IPS-NIHi11 (cell line): Measurements from ENCODE around the gene GLYAT.
"Not testable (repeated sequence)": the region's sequence is repeated elsewhere in the genome, so short reads cannot be mapped to it uniquely, and the experiment has no call there.

Experiments used
- DNase-seq: peaks from one replicate; pipeline ENCODE4 v3.0.0; 2012; ENCODE audit warnings: mixed read lengths, low spot score

Gene GLYAT

DNA sequence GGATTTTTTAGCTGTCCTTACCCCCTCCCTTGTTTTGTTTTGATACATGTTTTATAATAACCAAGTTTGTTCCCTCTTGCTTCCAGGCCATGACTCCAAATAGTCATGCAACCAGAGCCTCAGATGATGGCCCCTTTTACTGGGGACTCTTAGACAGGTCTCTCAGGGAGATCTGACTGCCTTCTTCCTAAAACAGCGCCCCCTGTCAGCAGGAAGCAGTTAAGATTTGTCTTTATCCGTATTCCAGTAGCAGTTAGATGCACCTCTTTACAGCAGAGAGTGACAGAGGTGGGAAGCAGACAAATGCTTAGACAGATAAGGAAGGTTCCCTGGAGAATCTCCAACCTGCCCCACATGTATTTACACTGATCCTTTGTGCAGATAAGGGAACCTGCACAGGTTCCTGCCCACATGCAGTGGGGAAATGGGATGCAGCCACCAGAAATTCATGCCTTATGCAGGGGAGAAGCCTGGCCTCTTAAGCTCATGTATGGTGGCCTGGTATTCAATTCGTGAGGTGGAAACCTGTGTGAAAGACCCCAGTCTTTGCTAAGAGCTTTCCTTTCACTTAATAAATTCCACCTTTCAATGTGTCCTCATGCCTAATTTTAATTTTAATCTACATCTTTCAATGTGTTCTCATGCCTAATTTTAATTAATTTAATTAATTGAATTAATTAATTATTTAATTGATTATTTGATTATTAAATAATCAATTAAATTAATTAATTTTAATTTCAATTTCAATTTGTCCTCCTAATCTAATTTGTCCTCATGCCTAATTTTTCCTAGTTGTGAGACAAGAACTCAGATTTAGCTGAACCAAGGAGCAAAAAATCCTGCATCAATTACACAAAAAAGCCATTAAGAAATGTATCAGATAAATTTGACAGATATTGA lies 11.5 kb upstream of the GLYAT start:
- DNase-seq: no peak

DNA sequence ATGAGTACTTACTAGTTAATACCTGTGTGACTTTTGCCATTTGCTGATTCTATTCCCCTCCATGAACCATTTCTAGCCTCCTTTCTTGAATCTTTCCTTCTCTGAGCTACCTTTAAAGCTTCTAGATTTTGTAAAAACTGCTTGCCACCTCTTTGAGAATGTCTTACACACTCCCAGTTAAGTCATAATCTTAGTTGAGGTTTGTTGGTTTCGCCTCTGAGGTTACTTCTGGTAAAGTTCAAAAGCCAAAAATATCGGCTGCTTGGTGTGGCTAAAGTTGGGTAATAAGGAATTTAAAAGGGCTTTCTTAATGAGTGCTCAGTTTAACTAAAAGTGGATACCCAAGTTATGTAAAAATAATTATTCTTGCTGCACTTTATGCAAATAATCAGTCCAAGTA lies 10.4 kb upstream of the GLYAT start:
- DNase-seq: no peak

DNA sequence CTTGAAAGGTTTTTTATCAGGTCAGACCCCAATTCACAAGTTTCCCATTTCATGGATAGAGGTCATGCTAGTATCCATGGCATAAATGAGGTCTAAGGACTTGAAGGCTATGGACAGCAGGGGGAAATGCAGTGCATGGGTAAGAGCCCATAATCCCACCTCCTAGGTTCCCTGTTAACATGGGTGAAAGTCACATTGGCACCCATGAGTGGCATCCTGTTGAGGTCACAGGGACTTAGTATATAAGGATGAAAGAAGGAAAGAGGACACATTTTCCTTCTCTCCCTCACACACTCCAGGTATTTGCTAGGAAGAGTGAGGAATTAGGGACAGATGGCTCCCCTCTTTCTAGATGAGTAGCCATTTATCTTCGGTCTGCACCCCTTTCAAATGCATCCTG lies 9.4 kb upstream of the GLYAT start:
- no peak for DNase-seq

GRCh38 chr11:58740447-58740846 lies 8.7 kb upstream of the GLYAT start:
- DNase-seq: no peak

GRCh38 chr11:58739725-58740430 lies 8.1 kb upstream of the GLYAT start:
- no peak for DNase-seq

DNA sequence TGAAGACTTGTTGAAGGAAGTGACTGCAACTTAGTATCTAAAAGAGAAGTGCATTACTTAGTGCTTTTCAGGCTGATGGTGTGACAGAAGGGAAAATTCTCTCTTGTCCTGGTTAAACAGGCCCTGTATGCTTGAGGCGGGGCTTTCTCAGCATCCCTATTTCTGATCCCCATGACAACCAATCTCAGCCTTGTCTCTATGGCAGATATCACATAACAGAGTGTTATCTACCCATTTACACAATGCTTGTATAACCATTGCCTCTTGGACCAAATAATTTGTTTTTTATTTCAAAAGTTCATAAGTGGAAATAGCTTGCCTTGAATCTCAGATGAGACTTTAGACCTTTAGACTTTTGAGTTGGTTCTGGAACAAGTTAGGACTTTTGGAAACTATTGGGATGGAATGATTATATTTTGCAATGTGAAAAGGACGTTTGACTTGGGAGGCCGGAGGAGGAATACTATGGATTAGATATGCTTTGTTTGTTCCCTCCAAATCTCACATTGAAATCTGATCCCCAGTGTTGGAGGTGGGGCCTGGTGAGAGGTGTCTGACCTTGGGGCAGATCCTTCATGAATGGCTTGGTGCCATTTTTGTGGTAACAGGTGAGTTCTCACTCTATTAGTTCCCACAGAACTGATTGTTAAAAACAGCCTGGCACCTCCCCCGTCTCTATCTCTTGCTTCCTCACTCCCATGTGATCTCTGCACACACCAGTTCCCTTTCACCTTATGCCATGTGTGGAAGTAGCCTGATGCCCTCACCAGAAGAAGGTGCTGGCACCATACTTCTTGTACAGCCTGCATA lies 3.1 kb upstream of the GLYAT start:
- no peak for DNase-seq

- DNase-seq: no peak
Observed at GRCh38 chr11:58730507-58731089, 1.1 kb downstream of the GLYAT start.

- DNase-seq: no peak
Observed at GRCh38 chr11:58727415-58727797, 4.3 kb downstream of the GLYAT start.

DNA sequence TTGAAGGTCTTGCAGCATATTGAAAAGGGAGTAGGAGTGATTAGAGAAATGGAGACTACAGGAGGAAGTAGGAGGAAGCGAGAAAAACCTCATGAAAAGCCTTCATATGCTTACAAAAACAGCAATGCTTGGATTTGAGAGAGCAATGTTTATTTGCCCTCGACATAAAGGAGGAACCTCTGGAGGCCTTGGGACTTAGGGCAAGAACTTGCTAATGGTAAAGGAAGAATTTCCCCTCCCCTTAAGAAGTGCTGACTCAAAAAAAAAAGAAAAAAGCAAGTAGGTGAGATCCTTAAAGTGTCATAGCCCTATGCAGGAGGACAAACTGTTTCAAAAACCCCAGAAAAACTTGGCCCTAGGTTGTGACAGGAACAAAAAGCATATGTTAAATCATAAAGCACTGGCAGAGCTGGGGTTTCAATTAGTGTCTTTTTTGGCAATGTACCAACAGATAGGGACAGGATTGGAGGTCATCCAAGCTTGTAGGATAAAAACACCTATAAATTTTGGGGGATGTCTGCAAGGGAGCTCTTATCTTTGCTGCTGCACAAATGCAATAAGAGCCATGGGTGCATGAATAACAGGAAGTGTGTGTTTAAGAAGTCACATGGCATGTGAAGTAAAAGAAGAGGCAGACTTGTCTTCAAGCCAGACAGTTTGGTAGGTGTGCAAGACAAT lies 4.9 kb downstream of the GLYAT start:
- no peak for DNase-seq

DNA sequence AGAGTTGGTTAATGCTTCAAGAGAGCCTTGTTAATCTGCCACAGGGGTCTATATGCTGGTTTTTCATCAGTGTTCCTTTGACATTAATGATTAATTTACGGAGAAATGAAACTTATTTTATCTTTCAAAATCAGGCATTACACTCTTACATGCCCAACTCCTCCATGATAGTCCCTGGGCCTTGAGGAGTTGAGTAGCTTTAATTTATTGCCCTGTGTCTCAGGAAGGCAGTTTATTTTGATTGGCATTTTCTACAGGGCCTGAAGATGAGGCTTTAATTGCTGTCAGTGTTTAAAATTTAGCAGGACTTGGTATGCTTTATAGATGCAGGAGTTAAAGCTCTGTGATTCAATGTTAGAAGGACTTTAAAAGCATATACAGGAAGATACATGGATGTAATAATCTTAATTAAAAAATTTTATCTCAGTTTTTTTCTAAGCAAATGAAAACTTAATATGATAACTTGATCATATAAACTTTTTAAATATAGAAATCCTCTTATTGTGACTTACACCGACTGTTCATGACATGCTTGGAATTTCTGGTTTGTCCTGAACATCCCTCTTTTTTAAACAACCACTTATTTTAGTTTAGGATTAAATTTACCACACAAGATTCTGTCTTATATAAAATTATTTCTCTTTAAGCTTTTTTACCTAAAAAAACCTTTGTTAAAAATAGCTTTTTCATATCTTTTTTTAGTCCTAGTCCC lies 12.2 kb downstream of the GLYAT start:
- DNase-seq: no peak

DNA sequence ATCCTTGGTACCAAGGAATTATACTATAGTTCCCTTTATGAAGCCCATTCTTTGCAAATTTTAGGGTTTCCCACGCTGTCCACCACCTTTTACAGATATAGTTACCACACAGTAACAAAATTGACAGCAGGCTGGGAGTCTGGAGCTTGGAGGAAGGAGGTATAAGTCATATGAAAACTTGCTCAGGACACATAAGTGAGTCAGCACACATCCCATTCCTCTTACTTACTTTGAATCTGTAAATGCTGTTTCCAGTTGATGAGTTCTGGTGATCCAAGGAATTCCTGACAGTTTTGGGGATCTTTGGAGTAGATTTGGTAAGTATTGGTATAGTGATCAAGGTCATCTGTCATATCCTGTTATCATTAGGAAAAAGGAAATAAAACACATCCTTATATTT lies 19.2 kb downstream of the GLYAT start:
- DNase-seq: no peak

- DNase-seq: no peak
Observed at GRCh38 chr11:58711832-58712231, 19.9 kb downstream of the GLYAT start.

- DNase-seq: no peak
Observed at GRCh38 chr11:58707767-58708166, 24.0 kb downstream of the GLYAT start.

GRCh38 chr11:58696825-58697224 lies 34.9 kb downstream of the GLYAT start:
- not testable (repeated sequence) for DNase-seq

GRCh38 chr11:58693026-58693425 lies 38.7 kb downstream of the GLYAT start:
- no peak for DNase-seq

DNA sequence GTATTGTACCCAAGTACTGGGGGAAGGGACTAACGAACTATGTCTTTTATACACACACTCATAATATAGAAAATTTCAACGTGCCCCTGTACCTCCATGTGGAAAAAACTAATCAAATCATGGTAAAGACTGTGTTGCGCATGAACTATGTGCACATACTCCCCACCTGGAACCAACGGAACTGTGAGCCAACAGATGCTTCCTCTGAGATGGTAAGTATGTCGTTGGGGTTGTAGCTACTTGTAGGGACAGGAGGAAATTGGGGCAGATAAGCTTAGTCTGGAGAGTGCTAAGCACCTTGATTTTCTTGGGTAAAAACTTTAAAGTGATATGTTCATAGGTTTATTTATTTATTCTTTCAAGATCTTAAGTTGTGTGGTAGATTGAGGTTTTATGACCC lies 40.1 kb downstream of the GLYAT start:
- no peak for DNase-seq

- DNase-seq: no peak
Observed at GRCh38 chr11:58688789-58689503, 42.8 kb downstream of the GLYAT start.

DNA sequence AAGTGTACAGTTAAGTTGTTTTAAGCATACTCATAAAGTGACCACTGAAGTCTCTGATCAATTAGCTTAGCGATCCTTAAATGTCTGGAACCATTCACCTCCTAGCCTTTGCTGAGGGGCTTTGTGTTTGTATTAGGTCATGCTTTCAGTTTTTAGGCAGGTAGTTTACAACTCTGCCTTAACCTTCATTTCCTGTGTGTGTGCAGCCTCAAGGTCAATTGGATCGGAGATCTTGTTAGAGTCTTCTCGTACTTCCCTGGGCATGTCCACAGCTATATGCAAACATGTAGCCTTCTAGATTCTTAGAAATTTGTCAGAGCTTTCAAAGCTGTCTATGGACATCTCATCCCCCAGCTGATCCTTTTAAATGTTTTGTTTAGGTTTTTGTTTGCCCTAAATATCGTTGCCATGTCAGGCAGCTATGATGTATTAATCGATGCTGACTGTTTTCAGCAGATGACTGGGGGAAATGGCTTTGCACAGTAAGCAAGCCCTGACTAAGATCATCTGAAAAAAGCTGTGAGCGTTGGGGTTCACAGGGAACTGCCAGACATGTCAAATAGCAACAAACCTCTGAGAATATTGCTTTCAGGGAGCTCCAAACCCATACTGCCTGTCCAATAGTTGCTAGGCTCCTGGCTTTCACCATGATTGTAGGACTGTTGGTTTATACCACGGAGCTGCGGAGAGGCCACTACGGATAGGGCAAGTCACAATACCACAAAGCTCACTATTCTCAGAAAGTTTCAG lies 45.6 kb downstream of the GLYAT start:
- no peak for DNase-seq

DNA sequence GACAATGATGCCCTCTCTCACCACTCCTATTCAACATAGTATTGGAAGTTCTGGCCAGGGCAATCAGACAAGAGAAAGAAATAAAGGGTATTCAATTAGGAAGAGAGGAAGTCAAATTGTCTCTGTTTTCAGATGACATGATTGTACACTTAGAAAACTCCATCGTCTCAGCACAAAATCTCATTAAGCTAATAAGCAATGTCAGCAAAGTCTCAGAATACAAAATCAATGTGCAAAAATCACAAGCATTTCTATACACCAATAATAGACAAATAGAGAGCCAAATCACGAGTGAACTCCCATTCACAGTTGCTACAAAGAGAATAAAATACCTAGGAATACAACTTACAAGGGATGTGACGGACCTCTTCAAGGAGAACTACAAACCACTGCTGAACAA lies 49.1 kb downstream of the GLYAT start:
- DNase-seq: not testable (repeated sequence)

DNA sequence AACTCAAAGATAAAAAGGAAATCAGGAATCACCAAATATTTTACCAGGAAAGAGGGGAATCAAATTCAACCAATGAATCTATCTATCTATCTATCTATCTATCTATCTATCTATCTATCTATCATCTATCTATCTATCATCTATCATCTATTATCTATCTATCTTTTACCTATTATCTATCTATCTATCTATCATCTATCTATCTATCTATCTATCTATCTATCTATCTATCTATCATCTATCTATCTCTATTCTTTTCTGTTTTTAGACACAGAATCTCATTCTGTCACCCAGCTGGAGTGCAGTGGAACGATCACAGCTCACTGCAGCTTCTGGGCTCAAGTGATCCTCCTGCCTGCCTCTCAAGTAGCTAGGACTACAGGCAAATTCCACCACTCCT lies 54.2 kb downstream of the GLYAT start:
- not testable (repeated sequence) for DNase-seq
